BLaER1 (cell line): ENCODE results near the gene LRFN3.
"Not testable (repeated sequence)": the region's sequence is repeated elsewhere in the genome, so short reads cannot be mapped to it uniquely, and the experiment has no call there.

Experiments used
- H3K27ac ChIP-seq: shearing (Covaris generic); formaldehyde crosslinking; 2 replicates; pipeline ENCODE4 v1.8.1; 2022
- H3K27me3 ChIP-seq: shearing (Covaris generic); formaldehyde crosslinking; 2 replicates; pipeline ENCODE4 v1.8.1; 2022
- H3K36me3 ChIP-seq: shearing (Covaris generic); formaldehyde crosslinking; 2 replicates; pipeline ENCODE4 v1.8.1; 2022
- H3K4me1 ChIP-seq: shearing (Covaris generic); formaldehyde crosslinking; 2 replicates; pipeline ENCODE4 v1.8.1; 2022
- H3K4me2 ChIP-seq: shearing (Covaris generic); formaldehyde crosslinking; 2 replicates; pipeline ENCODE4 v1.8.1; 2022
- H3K4me3 ChIP-seq: shearing (Covaris generic); formaldehyde crosslinking; 2 replicates; pipeline ENCODE4 v1.8.1; 2022
- H3K9ac ChIP-seq: shearing (Covaris generic); formaldehyde crosslinking; 2 replicates; pipeline ENCODE4 v1.8.1; 2022
- H3K9me3 ChIP-seq: shearing (Covaris generic); formaldehyde crosslinking; 2 replicates; pipeline ENCODE4 v1.8.1; 2022
- H4K20me1 ChIP-seq: shearing (Covaris generic); formaldehyde crosslinking; 2 replicates; pipeline ENCODE4 v1.8.1; 2022
- Cebpa-rat ChIP-seq: shearing (Covaris generic); IDR thresholded peaks from 2 replicates; pipeline ENCODE4 v1.8.1; 2022

LRFN3 gene

GRCh38 chr19:35935911-35936737 lies at the start of gene LRFN3:
Gene LRFN3 (plus strand): TSS chr19:35936374. CDS start chr19:35939426, 3,052 bp downstream.
- H3K4me1 ChIP-seq: peaks cover 27% of the 10 kb centered on the region
- peaks cover 37% of the 10 kb centered on the region for H4K20me1 ChIP-seq
- H3K27me3 ChIP-seq: peaks cover 25% of the 10 kb centered on the region; the same call in 1 of the 2 replicates
- no peak for TF ChIP-seq Cebpa-rat
- H3K9ac ChIP-seq: peak within 1 kb of the TSS; percentile 68
- H3K4me2 ChIP-seq: peak within 1 kb of the TSS; percentile 84
- H3K4me3 ChIP-seq: peak within 1 kb of the TSS; percentile 67
- H3K9me3 ChIP-seq: no peaks in the 10 kb centered on the region
- 0 out of 2 replicates have a peak, but pooled peaks cover 9% of the 10 kb centered on the region for H3K36me3 ChIP-seq
- peak within 1 kb of the TSS; percentile 41; the same call in 1 of the 2 replicates for H3K27ac ChIP-seq

- no peaks in the 10 kb centered on the region for H3K9me3 ChIP-seq
- H3K4me1 ChIP-seq: peaks cover 5% of the 10 kb centered on the region
- 0 out of 2 replicates have a peak, but pooled peaks cover 7% of the 10 kb centered on the region for H4K20me1 ChIP-seq
- no peak overlapping the region for H3K4me2 ChIP-seq
- H3K27ac ChIP-seq: no peak overlapping the region
- H3K27me3 ChIP-seq: no peaks in the 10 kb centered on the region
- peaks cover 53% of the 10 kb centered on the region for H3K36me3 ChIP-seq
- no peak overlapping the region for H3K4me3 ChIP-seq
- no peak overlapping the region for H3K9ac ChIP-seq
- TF ChIP-seq Cebpa-rat: no peak
Observed at GRCh38 chr19:35887197-35887596, 49.0 kb upstream of the LRFN3 start.

GRCh38 chr19:35888398-35888797 lies 47.8 kb upstream of the LRFN3 start:
- Histone ChIP-seq H3K9me3 (no peaks in the 10 kb centered on the region), H3K4me1 (no peaks in the 10 kb centered on the region), H4K20me1 (0 out of 2 replicates have a peak, but pooled peaks cover 7% of the 10 kb centered on the region), H3K27me3 (no peaks in the 10 kb centered on the region), H3K27ac (no peak overlapping the region), H3K4me3 (no peak overlapping the region), H3K9ac (no peak overlapping the region), H3K4me2 (no peak overlapping the region), H3K36me3 (peaks cover 65% of the 10 kb centered on the region)
- TF ChIP-seq Cebpa-rat: no peak

- no peak overlapping the region for H3K4me2 ChIP-seq
- no peak for TF ChIP-seq Cebpa-rat
- 0 out of 2 replicates have a peak, but pooled peaks cover 7% of the 10 kb centered on the region for H4K20me1 ChIP-seq
- no peaks in the 10 kb centered on the region for H3K4me1 ChIP-seq
- no peak overlapping the region for H3K4me3 ChIP-seq
- H3K9me3 ChIP-seq: no peaks in the 10 kb centered on the region
- no peaks in the 10 kb centered on the region for H3K27me3 ChIP-seq
- H3K27ac ChIP-seq: no peak overlapping the region
- H3K36me3 ChIP-seq: peaks cover 76% of the 10 kb centered on the region
- no peak overlapping the region for H3K9ac ChIP-seq
Observed at GRCh38 chr19:35889370-35890112, 46.6 kb upstream of the LRFN3 start.

- H3K9me3 ChIP-seq: no peaks in the 10 kb centered on the region
- 0 out of 2 replicates have a peak, but pooled peaks cover 7% of the 10 kb centered on the region for H4K20me1 ChIP-seq
- no peak overlapping the region for H3K9ac ChIP-seq
- no peak overlapping the region for H3K27ac ChIP-seq
- no peaks in the 10 kb centered on the region for H3K4me1 ChIP-seq
- peaks cover 83% of the 10 kb centered on the region for H3K36me3 ChIP-seq
- no peak for TF ChIP-seq Cebpa-rat
- H3K4me3 ChIP-seq: no peak overlapping the region
- H3K4me2 ChIP-seq: no peak overlapping the region
- H3K27me3 ChIP-seq: no peaks in the 10 kb centered on the region
Observed at GRCh38 chr19:35890113-35890650, 46.0 kb upstream of the LRFN3 start.

GRCh38 chr19:35891819-35892218 lies 44.4 kb upstream of the LRFN3 start:
- not testable (repeated sequence) for H3K4me3 ChIP-seq, H3K9ac ChIP-seq, H3K4me1 ChIP-seq, H3K27me3 ChIP-seq, H3K27ac ChIP-seq, H4K20me1 ChIP-seq, H3K9me3 ChIP-seq, H3K4me2 ChIP-seq
- H3K36me3 ChIP-seq: peaks cover 94% of the 10 kb centered on the region

- Histone ChIP-seq H4K20me1 (0 out of 2 replicates have a peak, but pooled peaks cover 7% of the 10 kb centered on the region), H3K27me3 (no peaks in the 10 kb centered on the region), H3K9me3 (no peaks in the 10 kb centered on the region), H3K9ac (no peak overlapping the region), H3K4me3 (no peak overlapping the region), H3K27ac (no peak overlapping the region), H3K4me2 (no peak overlapping the region), H3K36me3 (peaks cover 80% of the 10 kb centered on the region), H3K4me1 (peaks cover 13% of the 10 kb centered on the region)
- no peak for TF ChIP-seq Cebpa-rat
Observed at GRCh38 chr19:35894342-35894741, 41.8 kb upstream of the LRFN3 start.

- H3K36me3 ChIP-seq: peaks cover 63% of the 10 kb centered on the region
- no peaks in the 10 kb centered on the region for H4K20me1 ChIP-seq
- no peak for TF ChIP-seq Cebpa-rat
- no peak overlapping the region for H3K4me2 ChIP-seq
- H3K9ac ChIP-seq: no peak overlapping the region
- no peak overlapping the region for H3K4me3 ChIP-seq
- no peak overlapping the region for H3K27ac ChIP-seq
- H3K9me3 ChIP-seq: no peaks in the 10 kb centered on the region
- no peaks in the 10 kb centered on the region for H3K27me3 ChIP-seq
- peaks cover 19% of the 10 kb centered on the region for H3K4me1 ChIP-seq
Observed at GRCh38 chr19:35895911-35896642, 40.1 kb upstream of the LRFN3 start.

- Histone ChIP-seq H3K9me3 (no peaks in the 10 kb centered on the region), H3K4me1 (peaks cover 25% of the 10 kb centered on the region), H3K27me3 (no peaks in the 10 kb centered on the region), H4K20me1 (no peaks in the 10 kb centered on the region), H3K4me3 (no peak overlapping the region), H3K27ac (no peak overlapping the region), H3K9ac (no peak overlapping the region), H3K36me3 (peaks cover 62% of the 10 kb centered on the region), H3K4me2 (no peak overlapping the region)
- TF ChIP-seq Cebpa-rat: no peak
Observed at GRCh38 chr19:35896643-35897040, 39.5 kb upstream of the LRFN3 start.
